GM21619 (cell line): ENCODE measurements around the gene HNRNPA2B1.
"Not testable (repeated sequence)": the region's sequence is repeated elsewhere in the genome, so short reads cannot be mapped to it uniquely, and the experiment has no call there.

Source experiments
- ATAC-seq: cut with Tn5 transposase; IDR thresholded peaks from one replicate; pipeline ENCODE4 v1.9.1; 2021; ENCODE audit not compliant: unreplicated experiment

Gene HNRNPA2B1

DNA sequence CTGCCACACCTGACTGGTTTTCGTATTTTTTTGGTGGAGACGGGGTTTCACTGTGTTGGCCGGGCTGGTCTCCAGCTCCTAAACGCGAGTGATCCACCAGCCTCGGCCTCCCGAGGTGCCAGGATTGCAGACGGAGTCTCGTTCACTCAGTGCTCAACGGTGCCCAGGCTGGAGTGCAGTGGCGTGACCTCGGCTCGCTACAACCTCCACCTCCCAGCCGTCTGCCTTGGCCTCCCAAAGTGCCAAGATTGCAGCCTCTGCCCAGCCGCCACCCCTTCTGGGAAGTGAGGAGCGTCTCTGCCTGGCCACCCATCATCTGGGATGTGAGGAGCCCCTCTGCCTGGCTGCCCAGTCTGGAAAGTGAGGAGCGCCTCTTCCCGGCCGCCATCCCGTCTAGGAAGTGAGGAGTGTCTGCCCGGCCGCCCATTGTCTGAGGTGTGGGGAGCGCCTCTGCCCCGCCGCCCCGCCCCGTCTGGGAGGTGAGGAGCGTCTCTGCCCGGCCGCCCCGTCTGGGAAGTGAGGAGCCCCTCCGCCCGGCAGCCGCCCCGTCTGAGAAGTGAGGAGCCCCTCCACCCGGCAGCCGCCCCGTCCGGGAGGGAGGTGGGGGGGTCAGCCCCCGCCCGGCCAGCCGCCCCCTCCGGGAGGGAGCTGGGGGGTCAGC, 52.8 kb downstream of the HNRNPA2B1 start:
- ATAC-seq, result not testable (repeated sequence)

DNA sequence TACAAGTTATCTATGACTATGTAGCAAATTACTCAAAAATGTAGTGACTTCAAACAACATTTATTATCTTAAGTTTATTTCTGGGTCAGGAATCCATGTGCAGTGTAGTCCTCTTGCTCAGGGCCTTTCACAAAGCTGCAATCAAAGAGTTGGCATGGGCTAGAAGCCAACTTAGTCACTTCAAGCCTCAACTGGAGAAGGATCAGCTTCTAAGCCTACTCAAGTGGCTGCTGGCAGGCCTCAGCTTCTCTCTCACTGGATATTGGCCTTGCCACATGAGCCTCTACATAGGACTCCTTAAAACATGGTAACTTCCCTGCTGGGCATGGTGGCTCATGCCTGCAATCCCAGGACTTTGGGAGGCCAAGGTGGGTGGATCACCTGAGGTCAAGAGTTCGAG, 53.5 kb downstream of the HNRNPA2B1 start:
- ATAC-seq, result no peak

GRCh38 chr7:26145238-26145637, 55.3 kb downstream of the HNRNPA2B1 start:
- ATAC-seq, result no peak

DNA sequence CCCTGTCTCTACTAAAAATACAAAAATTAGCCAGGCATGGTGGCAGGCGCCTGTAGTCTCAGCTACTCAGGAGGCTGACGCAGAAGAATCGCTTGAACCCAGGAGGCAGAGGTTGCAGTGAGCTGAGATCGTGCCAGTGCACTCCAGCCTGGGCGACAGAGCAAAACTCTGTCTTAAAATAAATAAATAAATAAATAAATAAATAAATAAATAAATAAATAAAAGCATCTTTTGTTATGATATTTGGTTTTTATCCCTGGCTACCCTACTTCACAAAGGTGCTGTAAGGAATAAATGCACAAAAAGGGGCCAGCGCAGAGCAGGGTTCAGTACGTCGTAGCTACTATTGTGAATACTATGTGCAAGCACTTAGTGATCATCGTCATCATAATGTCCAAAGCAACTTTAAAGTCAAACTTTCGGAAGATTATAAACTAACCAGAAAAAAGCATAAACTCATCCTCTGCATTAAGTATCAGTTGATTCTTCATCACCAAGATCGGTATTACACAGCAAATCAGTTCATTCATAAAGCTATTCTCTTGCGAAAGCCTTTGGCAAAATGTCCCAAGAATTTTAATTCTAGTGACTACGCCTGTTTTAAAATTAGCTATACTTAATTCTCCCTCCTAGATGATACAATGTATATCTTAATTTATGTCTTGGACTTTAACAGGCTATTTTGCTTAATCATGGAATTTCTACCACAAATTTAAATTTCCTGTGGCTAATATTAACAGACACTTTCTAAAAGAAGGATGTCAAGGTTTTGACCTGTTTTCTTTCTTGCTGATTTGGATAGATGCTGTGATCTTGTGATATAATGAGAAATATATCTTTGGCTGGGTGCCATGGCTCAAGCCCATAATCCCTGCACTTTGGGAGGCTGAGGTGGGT, 56.1 kb downstream of the HNRNPA2B1 start:
- no peak for ATAC-seq

- no peak for ATAC-seq
Observed at GRCh38 chr7:26143298-26144048, 57.1 kb downstream of the HNRNPA2B1 start.

DNA sequence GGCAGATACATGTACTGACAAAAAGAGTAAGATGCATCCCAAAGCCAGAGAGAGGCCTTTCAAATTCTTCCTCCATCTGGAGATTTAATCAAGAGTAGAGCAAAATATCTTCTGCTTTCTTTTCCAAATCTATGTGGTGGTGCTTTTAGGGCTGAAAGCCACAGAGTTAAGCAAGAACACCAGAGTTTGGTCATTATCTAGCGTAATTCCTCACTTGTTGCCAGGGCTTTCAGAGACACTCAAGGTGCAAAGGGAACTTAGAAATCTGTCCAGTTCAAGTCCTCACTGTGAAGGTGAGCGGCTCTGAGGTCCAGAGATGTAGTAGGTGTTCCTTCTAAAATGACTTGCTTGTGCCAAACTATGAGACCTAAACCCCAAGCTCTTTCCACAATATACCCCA, 59.5 kb downstream of the HNRNPA2B1 start:
- ATAC-seq, result no peak

- no peak for ATAC-seq
Observed at GRCh38 chr7:26140380-26140779, 60.2 kb downstream of the HNRNPA2B1 start.
